ENCODE data around the gene TRIM63.

DNA sequence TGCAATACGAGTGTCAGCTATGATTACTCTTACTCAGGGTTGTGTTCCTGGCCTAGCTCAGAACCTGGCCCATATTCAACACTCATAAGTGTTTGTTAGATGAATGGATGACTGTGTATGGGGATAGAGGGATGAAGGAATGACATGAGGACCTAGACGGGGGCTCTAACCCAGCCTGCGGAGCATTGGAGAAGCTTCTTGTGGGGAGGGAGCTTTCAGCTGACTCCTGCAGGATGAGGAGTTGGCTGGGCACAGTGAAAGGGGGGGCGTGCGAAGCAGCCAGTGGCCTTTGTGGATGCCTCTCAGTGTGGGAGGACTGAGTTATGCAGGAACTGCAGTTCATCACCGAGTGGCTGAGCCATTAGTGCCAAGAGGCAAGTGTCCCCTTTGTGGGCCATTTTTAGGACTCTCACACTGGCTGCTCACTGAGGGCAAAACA, 47.1 kb downstream of the TRIM63 start:
- TF ChIP-seq, protein P1, sequence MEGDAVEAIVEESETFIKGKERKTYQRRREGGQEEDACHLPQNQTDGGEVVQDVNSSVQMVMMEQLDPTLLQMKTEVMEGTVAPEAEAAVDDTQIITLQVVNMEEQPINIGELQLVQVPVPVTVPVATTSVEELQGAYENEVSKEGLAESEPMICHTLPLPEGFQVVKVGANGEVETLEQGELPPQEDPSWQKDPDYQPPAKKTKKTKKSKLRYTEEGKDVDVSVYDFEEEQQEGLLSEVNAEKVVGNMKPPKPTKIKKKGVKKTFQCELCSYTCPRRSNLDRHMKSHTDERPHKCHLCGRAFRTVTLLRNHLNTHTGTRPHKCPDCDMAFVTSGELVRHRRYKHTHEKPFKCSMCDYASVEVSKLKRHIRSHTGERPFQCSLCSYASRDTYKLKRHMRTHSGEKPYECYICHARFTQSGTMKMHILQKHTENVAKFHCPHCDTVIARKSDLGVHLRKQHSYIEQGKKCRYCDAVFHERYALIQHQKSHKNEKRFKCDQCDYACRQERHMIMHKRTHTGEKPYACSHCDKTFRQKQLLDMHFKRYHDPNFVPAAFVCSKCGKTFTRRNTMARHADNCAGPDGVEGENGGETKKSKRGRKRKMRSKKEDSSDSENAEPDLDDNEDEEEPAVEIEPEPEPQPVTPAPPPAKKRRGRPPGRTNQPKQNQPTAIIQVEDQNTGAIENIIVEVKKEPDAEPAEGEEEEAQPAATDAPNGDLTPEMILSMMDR (IDR thresholded peaks at IDR 0.05) = no peak
- no peak for TF ChIP-seq POLR2A (IDR thresholded peaks at IDR 0.05)

All from heart left ventricle (tissue), 13 donors.